ENCODE measurements around the gene PTGS2.

GRCh38 chr1:186653312-186653711 is 26.9 kb downstream of the PTGS2 start:
- TF ChIP-seq CTCF (IDR thresholded peaks at IDR 0.05) (no peak), ZFX (IDR thresholded peaks at IDR 0.05; ENCODE audit: borderline replicate concordance) (no peak)

All from 22Rv1 (cell line).